Left cardiac atrium (tissue), 4 donors: ENCODE measurements around the gene POP4. TPM values are rescaled to one million over a fixed set of nuclear protein-coding genes. Genes with fewer than 3 reads are reported as not detected.

ENCODE experiments used
- ATAC-seq, 2 donors: fragments of 200-7000 bp; cut with Tn5 transposase; one replicate each; pipeline ENCODE4 v1.9.1; 2020; ENCODE audit warnings: mild to moderate bottlenecking in 2 of 2, moderate library complexity in 2 of 2
- DNase-seq: peaks from one replicate; pipeline ENCODE4 v3.0.0-alpha.2; 2020
- intact Hi-C, 2 donors: fragments of 100-400 bp; cut with DNase I; formaldehyde crosslinking; loops; one replicate each; pipeline versions ENCODE4 v1.14.1 to v1.15.1; 2022 to 2023
- total RNA-seq, 2 donors: library from RNA; stranded (reverse); fragmentation: NEBNext Ultra II Directional; extraction: Animal tissue kit (Norgen Biotek cat#: 25700); gene quantifications; one replicate each; pipeline ENCODE4 v1.2.1, GENCODE V29; 2021
- donor health status: DM: no; HTN: yes; CAD: no.
- donor health status: DM: no; HTN: yes; CAD: no; lungs with severe emphysema.
- donor health status: DM: yes; HTN: yes; CAD: no.
- donor health status: Dilated cardiomyopathy.

POP4 gene
- total RNA-seq, 2 donors from 2014 or later, result 48.7 to 50.8 TPM

DNA sequence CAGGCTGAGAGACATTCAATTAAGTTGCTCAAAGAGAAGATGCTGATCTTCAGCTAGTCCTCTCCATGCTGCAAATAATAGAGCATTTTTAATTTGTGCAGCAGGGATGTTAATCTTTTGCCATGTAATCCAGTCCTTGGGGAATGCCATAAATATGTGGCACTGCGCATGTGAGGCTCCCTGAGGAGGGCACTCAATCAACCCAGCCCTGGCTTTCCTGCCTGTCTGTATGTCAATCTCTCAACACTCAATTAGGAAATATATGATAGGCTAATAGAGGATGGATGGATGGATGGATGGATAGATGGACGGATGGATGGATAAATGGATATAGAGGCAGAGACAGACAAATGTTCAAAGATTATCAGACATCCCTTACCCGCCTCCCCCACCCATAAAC, 31.6 kb upstream of the POP4 start:
- intact Hi-C loops, result no loop called here
- DNase-seq, result no peak
- no peak for ATAC-seq

DNA sequence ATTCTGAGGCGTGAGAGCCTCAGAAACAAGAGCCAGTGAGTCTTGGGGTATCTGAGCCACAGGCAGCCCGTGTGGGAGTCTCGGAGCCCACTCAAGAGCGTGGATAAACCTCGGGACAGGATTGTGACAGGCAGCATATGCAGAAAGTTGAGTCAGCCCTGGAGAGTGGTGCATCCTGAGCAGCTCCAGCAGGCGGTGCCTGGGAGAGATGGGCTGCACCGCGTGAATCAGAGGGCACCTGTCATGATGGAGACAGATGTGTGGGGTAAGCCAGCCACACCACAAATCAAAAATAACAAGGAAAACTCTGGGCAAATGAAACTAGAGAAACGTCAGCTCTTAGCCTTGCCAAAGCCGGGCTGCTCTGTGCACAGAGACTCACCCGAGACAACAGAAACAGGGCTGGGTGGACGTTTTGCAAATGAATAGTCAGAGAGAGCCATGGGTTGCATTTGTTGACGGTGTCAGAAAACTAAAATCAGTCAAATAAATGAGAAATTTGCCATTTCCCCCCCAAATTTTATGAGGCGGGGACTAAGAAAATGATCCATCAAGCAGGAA, 30.0 kb upstream of the POP4 start:
- ATAC-seq (no peak), DNase-seq (no peak)
- intact Hi-C loops, result no loop called here

- ATAC-seq (no peak), DNase-seq (no peak)
- intact Hi-C loops, result no loop called here
Observed at GRCh38 chr19:29576761-29577648, 29.1 kb upstream of the POP4 start.

- intact Hi-C loops, result no loop called here
- no peak for ATAC-seq
- no peak for DNase-seq
Observed at GRCh38 chr19:29577649-29577963, 28.5 kb upstream of the POP4 start.

- intact Hi-C loops, result no loop called here
- ATAC-seq (no peak), DNase-seq (no peak)
Observed at GRCh38 chr19:29578349-29578748, 27.7 kb upstream of the POP4 start.

- ATAC-seq (no peak), DNase-seq (no peak)
- intact Hi-C loops, result no loop called here
Observed at GRCh38 chr19:29579308-29579910, 26.7 kb upstream of the POP4 start.

GRCh38 chr19:29581398-29581797, 24.7 kb upstream of the POP4 start:
- DNase-seq (no peak), ATAC-seq (no peak)
- intact Hi-C loops, result no loop called here

DNA sequence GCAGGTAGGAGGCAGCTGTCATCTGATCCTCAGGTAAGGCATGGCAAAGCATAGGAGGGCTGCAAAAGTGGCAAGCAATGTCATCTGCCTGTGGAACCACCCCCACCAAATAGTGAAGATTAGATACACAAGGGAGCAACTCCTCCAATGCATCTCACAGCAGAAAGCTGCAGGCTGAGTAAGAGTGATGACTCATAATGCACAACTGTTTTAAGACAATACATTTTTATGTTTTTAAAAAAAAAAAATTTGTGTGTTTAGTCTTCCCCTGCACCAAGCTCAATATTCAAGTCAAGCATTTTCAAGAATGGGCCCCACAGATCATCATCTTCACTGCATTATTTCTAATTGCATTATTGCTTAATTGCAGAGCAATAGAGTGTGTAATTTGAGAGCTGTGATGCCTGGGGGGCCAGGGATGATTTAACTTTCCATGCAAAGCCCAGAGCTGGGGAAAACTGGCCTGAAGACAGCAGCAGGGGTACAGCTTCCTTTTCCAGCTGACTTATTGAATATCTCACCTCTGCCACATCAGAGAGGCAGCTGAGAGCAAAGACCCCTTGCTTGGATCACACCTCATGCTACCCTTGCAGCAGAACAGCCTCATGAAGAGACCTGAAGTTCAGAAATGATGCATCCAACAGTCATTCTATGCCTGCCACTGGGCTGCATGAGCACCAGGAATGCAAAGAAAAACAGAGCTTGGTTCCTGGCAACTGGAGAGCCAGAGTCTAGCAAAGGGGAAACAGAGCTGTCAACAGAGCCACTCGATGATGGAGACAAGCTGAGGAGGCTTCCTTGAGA, 22.7 kb upstream of the POP4 start:
- no peak for DNase-seq
- intact Hi-C loops, result no loop called here
- no peak for ATAC-seq

- intact Hi-C loops, result no loop called here
- DNase-seq, result no peak
- ATAC-seq, result no peak
Observed at GRCh38 chr19:29586401-29586800, 19.7 kb upstream of the POP4 start.

- no peak for ATAC-seq
- intact Hi-C loops, result no loop called here
- no peak for DNase-seq
Observed at GRCh38 chr19:29587059-29587458, 19.0 kb upstream of the POP4 start.

DNA sequence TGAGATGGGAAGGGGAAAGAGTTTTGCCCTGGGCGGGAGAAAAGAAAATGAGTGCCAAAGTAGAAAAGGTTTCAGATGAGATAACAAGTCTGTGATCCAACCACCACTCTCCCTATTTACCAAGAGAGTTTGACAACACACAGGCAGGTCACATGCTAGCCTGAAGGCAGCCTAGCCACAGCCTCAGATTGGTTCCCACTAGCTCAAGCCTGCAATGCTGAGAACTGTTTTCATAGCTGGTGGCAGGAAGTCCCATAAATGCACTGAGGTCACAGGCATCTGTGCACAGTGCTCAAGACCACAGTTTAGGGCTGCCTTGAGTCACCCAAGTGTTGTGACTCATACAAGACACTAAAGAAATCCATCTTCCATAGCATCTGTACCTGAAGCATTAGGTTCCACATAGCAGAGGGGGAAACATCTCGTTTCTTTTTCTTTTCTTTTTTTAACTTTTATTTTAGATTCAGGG, 18.5 kb upstream of the POP4 start:
- DNase-seq, result no peak
- intact Hi-C loops, result no loop called here
- no peak for ATAC-seq

GRCh38 chr19:29588095-29588494, 18.0 kb upstream of the POP4 start:
- ATAC-seq (no peak), DNase-seq (no peak)
- intact Hi-C loops, result no loop called here

- no peak for ATAC-seq
- intact Hi-C loops, result no loop called here
- no peak for DNase-seq
Observed at GRCh38 chr19:29590278-29590677, 15.8 kb upstream of the POP4 start.

- no peak for DNase-seq
- intact Hi-C loops, result no loop called here
- no peak for ATAC-seq
Observed at GRCh38 chr19:29591670-29592069, 14.4 kb upstream of the POP4 start.

DNA sequence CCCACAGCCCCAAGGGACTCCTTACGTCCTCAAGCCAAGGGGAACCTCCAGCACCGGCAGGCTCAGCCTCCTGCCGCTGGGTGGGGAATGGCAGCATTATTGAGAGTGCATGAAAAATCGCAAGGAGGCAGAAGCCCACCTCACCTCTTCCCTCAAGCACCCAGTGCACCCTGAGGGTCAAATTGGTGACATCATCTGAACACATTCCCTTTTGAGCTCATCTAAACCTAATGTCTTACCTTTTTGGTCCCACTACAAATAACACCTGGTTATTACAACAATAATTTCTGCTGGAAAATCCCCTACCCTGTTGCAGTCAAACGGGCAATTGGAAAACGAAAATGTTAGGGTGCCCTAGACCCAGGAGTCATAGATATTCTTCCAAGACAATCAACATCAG, 12.2 kb upstream of the POP4 start:
- intact Hi-C loops, result no loop called here

GRCh38 chr19:29596080-29596727, 9.9 kb upstream of the POP4 start:
- no peak for ATAC-seq
- intact Hi-C loops, result no loop called here

More for the DNA sequence above, 12.2 kb upstream of the POP4 start:
- ATAC-seq (no peak), DNase-seq (no peak)

DNA sequence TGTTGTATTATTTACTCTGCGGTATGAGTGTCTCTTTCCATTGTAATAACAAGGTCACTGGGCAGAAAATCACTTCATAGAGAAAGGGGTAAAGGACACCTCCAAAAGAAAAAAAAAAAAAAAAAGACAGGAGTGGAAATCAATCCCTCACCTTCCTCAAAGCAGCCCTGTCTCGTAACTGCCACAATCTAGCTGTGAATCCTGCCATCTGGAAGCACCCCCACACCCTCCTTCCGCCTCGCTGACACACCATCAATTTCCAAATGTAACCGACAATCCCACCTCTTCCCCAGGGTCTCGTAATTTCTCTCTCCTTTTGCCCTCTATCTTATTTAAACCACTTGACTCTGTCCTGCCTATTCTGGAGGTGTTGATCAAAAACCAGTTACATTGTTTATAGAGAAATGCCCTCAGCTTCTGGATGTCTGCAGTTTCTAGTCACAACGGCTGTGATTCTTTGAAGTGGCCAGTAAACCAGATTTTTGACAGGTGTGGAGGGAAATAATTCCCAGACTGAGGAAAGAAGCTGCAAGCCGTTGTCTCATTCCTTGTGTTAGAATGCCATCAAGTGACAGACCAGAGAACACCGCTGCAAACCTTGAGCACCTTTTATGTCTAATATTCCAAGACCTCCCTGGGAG, 9.1 kb upstream of the POP4 start:
- intact Hi-C loops, result no loop called here
- DNase-seq (no peak), ATAC-seq (no peak)

More at GRCh38 chr19:29596080-29596727, 9.9 kb upstream of the POP4 start:
- no peak for DNase-seq

DNA sequence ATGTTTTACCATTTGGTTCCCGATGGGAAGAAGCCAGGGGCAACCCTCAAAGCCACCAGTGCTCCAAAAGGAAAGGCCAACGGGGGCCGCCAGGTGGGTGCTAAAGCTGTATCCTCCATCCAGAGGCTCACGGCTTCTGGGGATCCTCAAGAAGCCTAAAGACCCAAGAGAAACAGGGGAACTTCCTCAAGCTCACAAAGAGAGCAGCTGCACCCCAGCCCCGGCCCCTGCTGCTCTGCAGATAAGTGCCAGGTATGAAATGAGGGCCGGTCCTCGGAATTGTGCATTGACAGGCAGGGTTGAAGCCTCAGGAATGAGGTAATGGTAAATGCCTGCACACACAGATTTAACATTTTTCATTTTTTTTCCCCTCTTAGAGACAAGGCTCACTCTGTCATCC, 8.0 kb upstream of the POP4 start:
- ATAC-seq, result no peak
- DNase-seq, result no peak
- intact Hi-C loops, result no loop called here

GRCh38 chr19:29598496-29598895, 7.6 kb upstream of the POP4 start:
- no peak for DNase-seq
- no peak for ATAC-seq
- intact Hi-C loops, result no loop called here
